A673 (cell line): ENCODE data around the gene POGLUT3.

Source experiments
- CTCF ChIP-seq: fragments of 300-800, 200-600 bp; sonication (generic); conservative IDR thresholded peaks from 2 replicates; pipeline ENCODE4 v1.5.1; 2017; ENCODE audit warnings: low read depth, mild to moderate bottlenecking, antibody characterized with exemption, low read length, moderate library complexity, mixed read lengths
- EZH2 ChIP-seq: fragments of 200-600 bp; sonication (generic); IDR thresholded peaks from 2 replicates; pipeline ENCODE4 v1.6.1; 2017; ENCODE audit warnings: borderline replicate concordance, low read depth, mild to moderate bottlenecking, mixed read lengths, antibody characterized with exemption, low read length; ENCODE audit not compliant: poor library complexity, severe bottlenecking

DNA sequence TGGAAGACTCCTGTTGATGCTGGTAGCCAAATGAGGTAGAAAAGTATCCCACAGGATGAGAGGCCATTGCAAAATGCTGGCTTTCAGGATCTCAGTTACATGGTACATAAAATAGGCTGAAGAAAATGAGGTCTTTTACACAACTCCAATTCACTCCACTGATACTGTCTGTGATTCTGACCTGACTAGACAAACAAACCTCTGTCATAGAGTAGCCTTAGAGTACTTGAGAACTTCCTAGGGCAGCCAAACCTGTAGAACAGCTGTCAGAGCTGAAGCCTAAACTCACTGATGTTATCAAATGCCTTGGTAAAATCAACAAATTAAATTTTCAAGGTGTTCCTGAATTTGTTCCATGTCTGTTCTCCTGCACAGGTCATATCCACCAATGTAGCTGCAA lies 26.2 kb upstream of the POGLUT3 start:
- no peak for TF ChIP-seq CTCF
- no peak for TF ChIP-seq EZH2
